ENCODE results near the gene DDX49.
"Not testable (repeated sequence)": the region's sequence is repeated elsewhere in the genome, so short reads cannot be mapped to it uniquely, and the experiment has no call there.

The DDX49 gene

GRCh38 chr19:18946335-18946734 is 26.8 kb downstream of the DDX49 start:
- no peak for DNase-seq

- DNase-seq = no peak
These were observed 27.4 kb downstream of the DDX49 start for GRCh38 chr19:18946918-18947317.

- DNase-seq = no peak
These were observed 28.8 kb downstream of the DDX49 start for GRCh38 chr19:18948075-18948975.

- DNase-seq = no peak
These were observed 29.5 kb downstream of the DDX49 start for GRCh38 chr19:18948976-18949356.

- no peak for DNase-seq
These were observed 30.3 kb downstream of the DDX49 start for GRCh38 chr19:18949858-18950257.

GRCh38 chr19:18951721-18952281 is 32.3 kb downstream of the DDX49 start:
- no peak for DNase-seq

- not testable (repeated sequence) for DNase-seq
These were observed 33.0 kb downstream of the DDX49 start for GRCh38 chr19:18952364-18953003.

- no peak for DNase-seq
These were observed 34.6 kb downstream of the DDX49 start for GRCh38 chr19:18954094-18954493.

- DNase-seq = no peak
These were observed 35.5 kb downstream of the DDX49 start for GRCh38 chr19:18955042-18955441.

- DNase-seq = no peak
These were observed 40.9 kb downstream of the DDX49 start for GRCh38 chr19:18960370-18960769.

- no peak for DNase-seq
These were observed 42.5 kb downstream of the DDX49 start for GRCh38 chr19:18961767-18962620.

- DNase-seq = no peak
These were observed 44.6 kb downstream of the DDX49 start for GRCh38 chr19:18964121-18964520.

- no peak for DNase-seq
These were observed 46.8 kb downstream of the DDX49 start for GRCh38 chr19:18966307-18966706.

- no peak for DNase-seq
These were observed 48.0 kb downstream of the DDX49 start for GRCh38 chr19:18967358-18968146.

GRCh38 chr19:18969931-18970659 is 50.6 kb downstream of the DDX49 start:
- no peak for DNase-seq

- DNase-seq = no peak
These were observed 52.8 kb downstream of the DDX49 start for GRCh38 chr19:18972301-18972811.

GRCh38 chr19:18972851-18973250 is 53.3 kb downstream of the DDX49 start:
- no peak for DNase-seq

GRCh38 chr19:18975011-18975410 is 55.5 kb downstream of the DDX49 start:
- no peak for DNase-seq

- DNase-seq = no peak
These were observed 56.4 kb downstream of the DDX49 start for GRCh38 chr19:18975869-18976268.

All from NCI-H187 treated with DMSO at 0.1 percent for 48 hours (cell line).